Endothelial cell of umbilical vein (primary cell): ENCODE results near the gene APBB2. TPM values are rescaled to one million over a fixed set of nuclear protein-coding genes. Genes with fewer than 3 reads are reported as not detected.

Experiments used
- BruUV-seq: library from RNA; stranded (reverse); fragments of 400-500 nt; replicated peaks from 2 replicates; lab custom pipeline; 2021; lab: Mats Ljungman, UMichigan
- CTCF ChIA-PET: fragments of 300-600, 350-600 bp; sonication (Branson Sonifier 250); formaldehyde crosslinking; loops from one replicate; lab custom pipeline; 2021; ENCODE audit warnings: antibody characterized with exemption, inconsistent platforms; lab: Charles Lee
- POLR2A ChIA-PET: fragments of 300-600, 350-600 bp; sonication (Branson Sonifier 250); formaldehyde crosslinking; loops from one replicate; lab custom pipeline; 2021; ENCODE audit warnings: antibody characterized with exemption, inconsistent platforms; lab: Charles Lee
- DNase-seq: peaks from one replicate; pipeline ENCODE4 v3.0.0-alpha.2; 2011; ENCODE audit warnings: low read depth, low spot score
- FAIRE-seq: peaks from 2 replicates; lab custom pipeline; 2011; peaks lifted over from hg19 to GRCh38; lab: Jason Lieb, UNC
- H2AFZ ChIP-seq: 2 replicates; pipeline ENCODE4 v1.6.0; 2012; ENCODE audit warnings: low read depth, low read length, control low read depth, inconsistent platforms
- H3K27ac ChIP-seq: 2 replicates; pipeline ENCODE4 v1.5.1; 2011; ENCODE audit warnings: low read depth, mild to moderate bottlenecking, control low read depth, low read length, moderate library complexity; ENCODE audit not compliant: insufficient read depth
- H3K27me3 ChIP-seq, 2 experiments: 2 replicates each; pipeline versions ENCODE4 v1.6.0 to v1.6.1; 2011; ENCODE audit warnings: low read length in 2 of 2, mixed read lengths in 1 of 2; ENCODE audit not compliant: control insufficient read depth in 2 of 2, insufficient read depth in 2 of 2
- H3K36me3 ChIP-seq, 2 experiments: 2 replicates in 1 of 2; 3 replicates in 1 of 2; pipeline ENCODE4 v1.5.1; 2011; ENCODE audit warnings: low read length in 2 of 2, mild to moderate bottlenecking in 1 of 2, moderate library complexity in 1 of 2; ENCODE audit not compliant: control insufficient read depth in 2 of 2, insufficient read depth in 2 of 2; ENCODE audit errors: extremely low read depth in 1 of 2
- H3K4me1 ChIP-seq: 3 replicates; pipeline ENCODE4 v1.5.1; 2011; ENCODE audit warnings: mild to moderate bottlenecking, low read length; ENCODE audit not compliant: control insufficient read depth, insufficient read depth; ENCODE audit errors: extremely low read depth
- H3K4me2 ChIP-seq: 2 replicates; pipeline ENCODE4 v1.6.1; 2011; ENCODE audit warnings: low read length, control low read depth, mixed read lengths; ENCODE audit not compliant: insufficient read depth
- H3K4me3 ChIP-seq, 3 experiments: fragments of 200-600 bp in 1 of 3; sonication (generic), shearing (Covaris generic) in 1 of 3; replicated peaks in 1 of 3; 2 replicates each; pipeline ENCODE4 v1.5.1; 2011 to 2016; ENCODE audit warnings: control low read depth in 3 of 3, low read length in 3 of 3, mild to moderate bottlenecking in 2 of 3, inconsistent platforms in 1 of 3, low read depth in 1 of 3, moderate library complexity in 1 of 3; ENCODE audit not compliant: insufficient read depth in 1 of 3
- H3K79me2 ChIP-seq: 2 replicates; pipeline ENCODE4 v1.6.0; 2012; ENCODE audit warnings: low read length, inconsistent platforms; ENCODE audit not compliant: control insufficient read depth, insufficient read depth
- H3K9ac ChIP-seq: replicated peaks from 2 replicates; pipeline ENCODE3; 2011; ENCODE audit warnings: low read length, control low read depth; ENCODE audit not compliant: insufficient read depth; ENCODE audit errors: extremely low read depth
- H3K9me1 ChIP-seq: replicated peaks from 3 replicates; pipeline ENCODE4 v1.6.0; 2011; ENCODE audit warnings: mild to moderate bottlenecking, low read length; ENCODE audit not compliant: control insufficient read depth, insufficient read depth; ENCODE audit errors: extremely low read depth
- H3K9me3 ChIP-seq: replicated peaks from 2 replicates; pipeline ENCODE4 v1.5.1; 2012; ENCODE audit warnings: low read length, inconsistent platforms; ENCODE audit not compliant: control insufficient read depth, insufficient read depth
- H4K20me1 ChIP-seq: replicated peaks from 2 replicates; pipeline ENCODE3; 2011; ENCODE audit warnings: mild to moderate bottlenecking, low read length; ENCODE audit not compliant: control insufficient read depth, insufficient read depth; ENCODE audit errors: extremely low read depth
- EZH2 ChIP-seq: IDR thresholded peaks from 2 replicates; pipeline ENCODE4 v1.6.1; 2012; ENCODE audit warnings: borderline replicate concordance, low read depth, mild to moderate bottlenecking, moderate library complexity, low read length, inconsistent platforms; ENCODE audit not compliant: severe bottlenecking
- FOS ChIP-seq: IDR thresholded peaks from 2 replicates; pipeline ENCODE4 v1.6.1; 2011; ENCODE audit warnings: mild to moderate bottlenecking, low read length, moderate library complexity, borderline replicate concordance; ENCODE audit not compliant: insufficient read depth
- GATA2 ChIP-seq: IDR thresholded peaks from 2 replicates; pipeline ENCODE4 v1.7.0; 2011; ENCODE audit warnings: low read depth, mild to moderate bottlenecking, moderate library complexity, mixed read lengths, low read length; ENCODE audit not compliant: insufficient read length, insufficient read depth
- JUN ChIP-seq: IDR thresholded peaks from 2 replicates; pipeline ENCODE4 v1.6.1; 2011; ENCODE audit warnings: borderline replicate concordance, low read depth; ENCODE audit not compliant: insufficient read length, insufficient read depth
- MYC ChIP-seq: IDR thresholded peaks from one replicate; pipeline ENCODE4 v1.6.1; 2011; ENCODE audit warnings: mild to moderate bottlenecking, low read depth, low read length
- POLR2A ChIP-seq: IDR thresholded peaks from 2 replicates; pipeline ENCODE4 v1.6.1; 2012; ENCODE audit warnings: low read depth, mild to moderate bottlenecking, control low read depth, low read length
- POLR2AphosphoS5 ChIP-seq: IDR thresholded peaks from 2 replicates; pipeline ENCODE4 v1.6.1; 2012; ENCODE audit warnings: low read depth, mild to moderate bottlenecking, control low read depth, low read length, moderate library complexity; ENCODE audit not compliant: insufficient read depth
- dilution Hi-C: fragments of 300-500 bp; cut with MboI; formaldehyde crosslinking; loops from one replicate; pipeline ENCODE4 v1.15.0; 2019; ENCODE audit warnings: low sequenced_read_pairs; ENCODE audit not compliant: extremely low pct_ligation_motif_present
- intact Hi-C: fragments of 100-400 bp; cut with micrococcal nuclease; formaldehyde crosslinking; loops from one replicate; pipeline ENCODE4 v1.10.0; 2022
- polyA plus RNA-seq, 4 experiments: library from polyadenylated mRNA; depleted of rRNA in 3 of 4; stranded (reverse) in 3 of 4; unstranded in 1 of 4; fragments of >200 nt; gene quantifications; 2 replicates each; pipeline versions ENCODE4 v1.2.1 to v1.2.3, GENCODE V29; 2011 to 2012; ENCODE audit warnings: missing spikeins in 1 of 4
- total RNA-seq: library from RNA; stranded (reverse); gene quantifications from 2 replicates; pipeline ENCODE4 v1.2.3, GENCODE V29; 2021
- TF ChIP-seq, protein P1 (sequence below): IDR thresholded peaks from 2 replicates; pipeline ENCODE4 v1.6.1; 2011; ENCODE audit not compliant: insufficient read depth, insufficient read length
- TF ChIP-seq, protein P2 (sequence below), 2 donors: IDR thresholded peaks; 1 replicate in 1 of 2; 2 replicates in 1 of 2; pipeline ENCODE4 v1.5.1; 2011; ENCODE audit warnings: low read length in 2 of 2, mild to moderate bottlenecking in 2 of 2, moderate library complexity in 2 of 2, control low read depth in 1 of 2, inconsistent platforms in 1 of 2, low read depth in 1 of 2; ENCODE audit not compliant: insufficient read depth in 1 of 2; ENCODE audit errors: extremely low read depth in 1 of 2

Gene APBB2
- total and polyA plus RNA-seq, 2 donors (not counting 3 experiments of a cell fraction or from before 2014, with no cell fraction given) = 79.8 to 124 TPM

DNA sequence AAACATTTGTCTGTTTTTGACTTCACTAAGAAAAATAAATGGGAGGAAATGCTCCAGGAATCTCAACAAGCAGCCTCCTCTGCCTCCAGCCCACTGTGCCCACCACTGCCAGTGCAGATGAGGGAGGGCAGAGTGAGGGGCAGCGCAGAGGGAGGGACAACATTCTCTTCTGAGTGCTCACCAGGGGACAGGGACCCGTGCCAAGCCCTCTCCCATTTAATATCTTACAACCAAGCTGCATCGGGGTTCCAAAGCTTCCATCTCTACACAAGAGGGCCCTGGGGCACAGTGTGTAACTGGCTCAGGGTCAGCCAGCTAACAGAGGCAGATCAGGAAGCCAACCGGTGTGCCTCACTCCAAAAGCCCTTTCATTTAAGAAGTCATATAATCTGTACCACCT, 344.2 kb downstream of the APBB2 start:
- TF ChIP-seq, protein P1, sequence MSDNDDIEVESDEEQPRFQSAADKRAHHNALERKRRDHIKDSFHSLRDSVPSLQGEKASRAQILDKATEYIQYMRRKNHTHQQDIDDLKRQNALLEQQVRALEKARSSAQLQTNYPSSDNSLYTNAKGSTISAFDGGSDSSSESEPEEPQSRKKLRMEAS = no peak
- TF ChIP-seq GATA2 (no peak), JUN (no peak), POLR2AphosphoS5 (no peak), FOS (no peak), EZH2 (no peak), MYC (no peak), POLR2A (no peak)
- TF ChIP-seq, protein P2, sequence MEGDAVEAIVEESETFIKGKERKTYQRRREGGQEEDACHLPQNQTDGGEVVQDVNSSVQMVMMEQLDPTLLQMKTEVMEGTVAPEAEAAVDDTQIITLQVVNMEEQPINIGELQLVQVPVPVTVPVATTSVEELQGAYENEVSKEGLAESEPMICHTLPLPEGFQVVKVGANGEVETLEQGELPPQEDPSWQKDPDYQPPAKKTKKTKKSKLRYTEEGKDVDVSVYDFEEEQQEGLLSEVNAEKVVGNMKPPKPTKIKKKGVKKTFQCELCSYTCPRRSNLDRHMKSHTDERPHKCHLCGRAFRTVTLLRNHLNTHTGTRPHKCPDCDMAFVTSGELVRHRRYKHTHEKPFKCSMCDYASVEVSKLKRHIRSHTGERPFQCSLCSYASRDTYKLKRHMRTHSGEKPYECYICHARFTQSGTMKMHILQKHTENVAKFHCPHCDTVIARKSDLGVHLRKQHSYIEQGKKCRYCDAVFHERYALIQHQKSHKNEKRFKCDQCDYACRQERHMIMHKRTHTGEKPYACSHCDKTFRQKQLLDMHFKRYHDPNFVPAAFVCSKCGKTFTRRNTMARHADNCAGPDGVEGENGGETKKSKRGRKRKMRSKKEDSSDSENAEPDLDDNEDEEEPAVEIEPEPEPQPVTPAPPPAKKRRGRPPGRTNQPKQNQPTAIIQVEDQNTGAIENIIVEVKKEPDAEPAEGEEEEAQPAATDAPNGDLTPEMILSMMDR (IDR thresholded peaks at IDR 0.05; ENCODE audit: extremely low read depth in 1 of 2, insufficient read depth in 1 of 2, low read depth in 1 of 2, low read length in 2 of 2) = no peak
- POLR2A ChIA-PET = no interaction called here
- no peak overlapping the region for H3K4me3 ChIP-seq
- no peak for DNase-seq
- BruUV-seq = no TSS peak
- H3K79me2 ChIP-seq = no peaks in the 10 kb centered on the region
- H3K27ac ChIP-seq = no peak overlapping the region
- no peak overlapping the region for H2AFZ ChIP-seq
- H4K20me1 ChIP-seq = no peaks in the 10 kb centered on the region
- no peaks in the 10 kb centered on the region for H3K4me1 ChIP-seq
- dilution Hi-C loops (no loop called here), intact Hi-C loops (no loop called here)
- CTCF ChIA-PET = interaction anchor here (1.8 kb wide), 1 partner anchor 29 kb away, joined by 7 read pairs; no protein-coding TSS in a partner anchor
- no peaks in the 10 kb centered on the region for H3K9me1 ChIP-seq
- FAIRE-seq = no peak
- no peaks in the 10 kb centered on the region for H3K27me3 ChIP-seq
- H3K4me2 ChIP-seq = no peak overlapping the region
- peaks cover 6 to 12% of the 10 kb centered on the region in 2 experiments for H3K36me3 ChIP-seq
- H3K9ac ChIP-seq = no peak overlapping the region
- no peaks in the 10 kb centered on the region for H3K9me3 ChIP-seq
